Renal cortex interstitium (tissue), 11 donors: Measurements from ENCODE around the gene AIFM3. TPM values are rescaled to one million over a fixed set of nuclear protein-coding genes. Genes with fewer than 3 reads are reported as not detected.

ENCODE experiments used
- DNase-seq, 11 donors: peaks; one replicate each; pipeline ENCODE4 v3.0.0-alpha.2; 2013; ENCODE audit warnings: low read depth in 9 of 11, low spot score in 4 of 11; ENCODE audit errors: extremely low read depth in 1 of 11
- polyA plus RNA-seq, 3 donors: library from polyadenylated mRNA; unstranded; fragments of 120-200 nt; gene quantifications; one replicate each; pipeline ENCODE4 v1.2.1, GENCODE V29; 2013; ENCODE audit not compliant: insufficient read length in 3 of 3

Gene AIFM3
- polyA plus RNA-seq, 3 donors, result 0.47 to 1.5 (median 0.96) TPM

DNA sequence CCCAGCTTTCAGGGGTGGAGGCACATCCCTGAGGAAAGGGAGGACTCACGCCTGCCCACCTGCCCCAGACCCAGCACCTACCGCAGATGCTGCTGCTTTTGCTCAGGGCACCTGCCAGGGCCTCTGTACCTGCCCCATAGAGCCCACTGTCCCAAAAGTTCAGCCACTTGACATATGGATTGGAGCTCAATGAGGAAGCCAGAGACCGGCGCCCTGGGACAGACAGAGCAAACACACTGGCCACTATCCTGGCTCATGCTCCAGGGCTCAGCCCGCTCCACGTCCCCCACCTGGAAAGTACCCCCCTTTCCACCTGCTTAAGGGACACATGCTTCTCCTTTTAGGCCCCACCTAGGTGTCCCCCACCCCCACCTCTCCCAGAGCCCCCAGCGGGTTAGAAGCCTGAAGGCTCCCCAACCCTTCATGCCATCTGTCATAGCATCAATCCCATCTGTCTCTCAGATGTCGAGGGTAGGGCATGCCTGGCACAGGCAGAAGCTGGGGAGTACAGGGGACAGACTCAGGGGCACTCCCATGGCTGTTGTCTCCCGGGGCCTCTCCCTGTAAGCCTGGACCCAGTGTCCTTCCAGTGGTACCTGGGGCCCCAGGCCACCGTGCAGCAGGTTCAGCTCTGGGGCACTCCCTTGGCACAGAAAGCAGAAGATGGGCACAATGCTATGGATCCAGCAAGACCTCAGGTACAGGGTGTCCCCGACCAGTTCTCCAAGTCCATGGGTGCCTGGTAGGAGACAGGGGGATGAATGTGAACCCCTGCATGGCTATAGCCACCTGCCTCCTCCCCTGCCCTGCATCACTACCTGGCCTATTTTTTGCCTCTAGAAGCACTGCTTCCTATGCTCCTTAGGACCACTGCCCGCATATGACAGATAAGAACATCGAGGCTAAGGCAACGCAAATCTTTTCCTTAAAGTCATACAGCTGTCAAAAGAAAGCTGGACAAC lies 45.7 kb downstream of the AIFM3 start:
- no peak for DNase-seq

DNA sequence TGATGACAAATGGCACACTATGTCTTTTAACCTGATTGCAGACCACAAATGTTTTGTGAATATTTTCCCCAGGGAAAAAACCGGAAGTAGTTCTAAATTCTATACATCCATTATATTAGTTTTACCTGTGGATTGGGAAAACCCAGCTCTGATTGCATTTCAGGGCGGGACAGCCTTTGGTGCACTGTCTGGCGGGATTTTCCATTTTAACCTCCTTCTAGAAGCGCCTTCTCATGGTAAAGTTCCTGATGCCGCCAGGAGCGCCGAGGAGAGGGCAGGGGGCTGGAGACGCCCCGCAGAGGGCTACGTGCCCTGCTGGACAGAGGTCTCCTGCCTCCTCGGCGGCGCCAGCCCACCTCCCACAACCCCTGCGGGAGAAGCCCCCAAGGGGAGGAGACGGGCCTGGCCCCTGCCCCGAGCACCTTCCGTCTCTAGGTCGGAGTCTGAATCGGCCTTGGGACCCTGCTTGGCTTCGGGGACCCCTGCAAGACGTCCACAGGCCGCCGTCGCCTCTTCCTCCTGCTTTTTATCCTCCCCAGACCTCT lies 46.7 kb downstream of the AIFM3 start:
- DNase-seq, result no peak

- DNase-seq, result peak; percentile 80 to 94 (median 92)
These were observed 47.2 kb downstream of the AIFM3 start for GRCh38 chr22:21014202-21014725.

DNA sequence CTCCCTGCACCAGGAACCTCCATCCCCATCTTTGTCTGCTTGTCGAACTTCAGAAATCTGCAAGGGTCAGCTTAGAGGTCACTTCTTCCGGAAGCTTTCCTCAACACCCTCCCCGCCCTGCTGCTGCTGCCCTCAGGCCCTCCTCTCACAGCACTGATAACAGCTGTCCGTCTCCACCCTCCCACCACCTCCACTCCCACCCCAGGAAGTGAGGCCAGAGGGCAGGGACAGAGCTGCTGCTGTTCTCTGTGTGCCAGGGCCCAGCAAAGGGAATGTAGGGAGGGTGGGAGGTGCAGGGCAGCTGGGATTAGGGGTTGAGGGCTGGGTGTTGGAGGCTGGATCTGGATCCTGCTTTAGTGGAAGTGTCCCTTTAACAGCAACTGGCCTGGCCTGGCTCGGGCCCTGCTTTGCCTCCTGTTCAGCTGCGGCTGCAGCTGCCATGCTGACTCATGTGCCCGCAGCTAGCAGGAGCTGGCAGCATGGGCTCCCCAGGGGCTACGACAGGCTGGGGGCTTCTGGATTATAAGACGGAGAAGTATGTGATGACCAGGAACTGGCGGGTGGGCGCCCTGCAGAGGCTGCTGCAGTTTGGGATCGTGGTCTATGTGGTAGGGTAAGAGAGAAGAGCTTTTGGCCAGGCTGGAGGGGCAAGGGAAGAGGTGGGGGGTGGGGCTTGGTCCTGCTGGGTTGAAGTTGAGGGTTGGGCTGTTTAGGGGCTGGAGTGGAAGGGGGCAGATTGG lies 47.8 kb downstream of the AIFM3 start, which contains the start of gene P2RX6:
TSS of gene P2RX6 (plus strand) at position 440 of the 740 bp plus-strand sequence. CDS start at position 450, 10 bp downstream.
- peak in 2 of 11 donors; percentile 33 to 54 for DNase-seq

DNA sequence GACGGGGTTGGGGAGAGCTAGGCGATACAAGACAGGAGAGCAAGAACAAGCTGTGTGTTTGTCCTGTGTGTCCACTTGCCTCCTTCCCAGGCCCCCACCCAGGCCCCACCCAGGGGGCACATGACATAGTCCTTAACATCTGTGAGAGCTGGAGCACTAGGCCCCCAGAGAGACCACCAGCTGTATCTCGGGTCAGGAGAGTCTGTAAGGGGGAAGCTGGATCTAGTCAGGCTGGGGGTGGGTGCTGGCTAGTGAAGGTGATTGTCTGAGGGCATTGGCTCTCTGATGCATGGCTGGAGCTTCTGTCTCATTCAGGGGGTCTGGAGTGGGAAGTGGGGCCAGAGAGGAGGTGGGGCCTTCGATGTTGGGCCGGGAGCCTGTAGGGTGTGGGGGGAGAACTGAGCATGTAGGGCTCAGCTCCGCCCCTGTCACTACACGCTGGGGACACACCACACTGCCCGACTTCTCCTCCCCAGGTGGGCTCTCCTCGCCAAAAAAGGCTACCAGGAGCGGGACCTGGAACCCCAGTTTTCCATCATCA lies 48.5 kb downstream of the AIFM3 start:
- no peak for DNase-seq

GRCh38 chr22:21016644-21017420 lies 49.8 kb downstream of the AIFM3 start:
- DNase-seq, result no peak

- no peak for DNase-seq
These were observed 51.3 kb downstream of the AIFM3 start for GRCh38 chr22:21018314-21018713.

GRCh38 chr22:21020802-21021429 lies 53.9 kb downstream of the AIFM3 start:
- DNase-seq, result no peak

DNA sequence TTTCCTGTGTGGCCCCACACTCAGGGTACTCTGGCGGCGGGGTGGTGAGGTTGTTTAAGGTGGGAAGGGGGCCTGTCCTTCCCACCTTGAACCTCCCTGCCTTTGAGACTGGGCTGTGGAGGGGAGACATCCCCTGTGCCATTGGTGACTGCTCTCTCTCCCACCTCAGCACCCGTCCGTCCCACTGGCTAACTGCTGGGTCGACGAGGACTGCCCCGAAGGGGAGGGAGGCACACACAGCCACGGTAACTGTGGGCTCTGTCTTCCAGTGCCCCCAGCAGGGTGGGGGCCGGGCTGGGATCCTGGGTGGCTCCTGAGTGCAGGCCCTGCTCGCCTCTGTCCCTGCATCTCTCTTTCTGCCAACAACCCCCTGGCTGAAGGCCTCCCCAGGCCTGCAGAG lies 55.5 kb downstream of the AIFM3 start:
- DNase-seq, result no peak

DNA sequence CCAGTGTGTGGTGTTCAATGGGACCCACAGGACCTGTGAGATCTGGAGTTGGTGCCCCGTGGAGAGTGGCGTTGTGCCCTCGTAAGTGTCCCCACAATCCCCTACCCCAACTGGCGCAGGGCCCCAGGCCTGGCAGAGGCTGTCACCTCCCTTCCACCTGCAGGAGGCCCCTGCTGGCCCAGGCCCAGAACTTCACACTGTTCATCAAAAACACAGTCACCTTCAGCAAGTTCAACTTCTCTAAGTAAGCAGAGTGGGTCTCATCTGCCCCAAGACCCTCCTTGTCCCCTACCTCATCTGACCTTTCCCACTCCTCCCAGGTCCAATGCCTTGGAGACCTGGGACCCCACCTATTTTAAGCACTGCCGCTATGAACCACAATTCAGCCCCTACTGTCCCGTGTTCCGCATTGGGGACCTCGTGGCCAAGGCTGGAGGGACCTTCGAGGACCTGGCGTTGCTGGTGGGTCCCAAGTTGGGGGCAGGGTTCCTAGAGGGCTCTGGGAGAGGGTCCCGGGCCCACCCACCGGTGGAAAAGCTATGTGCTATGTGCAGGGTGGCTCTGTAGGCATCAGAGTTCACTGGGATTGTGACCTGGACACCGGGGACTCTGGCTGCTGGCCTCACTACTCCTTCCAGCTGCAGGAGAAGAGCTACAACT lies 56.0 kb downstream of the AIFM3 start:
- DNase-seq, result no peak

DNA sequence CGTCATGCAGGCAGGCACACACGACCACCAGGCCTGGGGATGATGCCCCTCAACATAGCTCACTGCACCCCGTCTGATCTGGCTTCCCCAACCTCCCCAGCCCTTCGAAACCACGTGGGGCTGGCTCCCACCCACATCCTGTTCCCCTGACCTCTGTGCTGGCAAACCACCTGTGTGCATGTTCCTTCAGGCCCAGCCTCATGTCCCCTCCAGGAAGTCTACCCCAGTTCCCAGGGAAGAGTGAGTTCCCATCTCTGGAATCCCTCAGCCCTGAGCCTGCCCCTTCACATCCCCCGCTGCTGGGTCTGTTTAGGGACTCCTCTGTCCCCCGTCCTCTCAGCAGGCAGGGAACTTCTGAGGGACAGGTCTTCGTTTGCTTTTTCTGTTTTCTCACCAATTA lies 58.2 kb downstream of the AIFM3 start:
- no peak for DNase-seq

DNA sequence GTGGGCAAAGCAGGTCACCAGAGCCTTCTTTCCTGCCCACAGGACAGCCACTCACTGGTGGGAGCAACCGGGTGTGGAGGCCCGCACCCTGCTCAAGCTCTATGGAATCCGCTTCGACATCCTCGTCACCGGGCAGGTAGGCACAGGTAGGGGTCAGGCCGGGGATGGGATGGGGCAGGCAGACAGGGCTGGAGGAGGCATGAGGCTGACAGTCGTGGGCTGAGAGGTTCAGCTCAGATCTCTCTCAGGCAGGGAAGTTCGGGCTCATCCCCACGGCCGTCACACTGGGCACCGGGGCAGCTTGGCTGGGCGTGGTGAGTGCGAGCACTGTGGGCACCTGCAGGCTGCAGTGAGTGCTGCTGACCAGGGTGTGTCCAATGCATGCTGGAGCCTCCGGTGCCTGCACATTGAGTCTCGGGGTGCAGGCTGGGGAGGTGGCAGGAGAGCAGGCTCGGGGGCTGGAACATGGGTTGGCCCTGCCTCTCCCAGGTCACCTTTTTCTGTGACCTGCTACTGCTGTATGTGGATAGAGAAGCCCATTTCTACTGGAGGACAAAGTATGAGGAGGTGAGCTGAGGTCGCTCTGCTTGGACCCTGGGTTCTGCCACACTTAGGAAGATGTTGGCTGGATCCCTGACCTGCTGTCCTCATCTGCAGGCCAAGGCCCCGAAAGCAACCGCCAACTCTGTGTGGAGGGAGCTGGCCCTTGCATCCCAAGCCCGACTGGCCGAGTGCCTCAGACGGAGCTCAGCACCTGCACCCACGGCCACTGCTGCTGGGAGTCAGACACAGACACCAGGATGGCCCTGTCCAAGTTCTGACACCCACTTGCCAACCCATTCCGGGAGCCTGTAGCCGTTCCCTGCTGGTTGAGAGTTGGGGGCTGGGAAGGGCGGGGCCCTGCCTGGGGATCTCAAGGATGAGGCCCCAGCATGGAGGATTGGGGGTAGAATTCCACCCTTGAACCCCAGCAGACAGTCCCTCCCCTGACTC lies 59.0 kb downstream of the AIFM3 start:
- DNase-seq, result no peak

DNA sequence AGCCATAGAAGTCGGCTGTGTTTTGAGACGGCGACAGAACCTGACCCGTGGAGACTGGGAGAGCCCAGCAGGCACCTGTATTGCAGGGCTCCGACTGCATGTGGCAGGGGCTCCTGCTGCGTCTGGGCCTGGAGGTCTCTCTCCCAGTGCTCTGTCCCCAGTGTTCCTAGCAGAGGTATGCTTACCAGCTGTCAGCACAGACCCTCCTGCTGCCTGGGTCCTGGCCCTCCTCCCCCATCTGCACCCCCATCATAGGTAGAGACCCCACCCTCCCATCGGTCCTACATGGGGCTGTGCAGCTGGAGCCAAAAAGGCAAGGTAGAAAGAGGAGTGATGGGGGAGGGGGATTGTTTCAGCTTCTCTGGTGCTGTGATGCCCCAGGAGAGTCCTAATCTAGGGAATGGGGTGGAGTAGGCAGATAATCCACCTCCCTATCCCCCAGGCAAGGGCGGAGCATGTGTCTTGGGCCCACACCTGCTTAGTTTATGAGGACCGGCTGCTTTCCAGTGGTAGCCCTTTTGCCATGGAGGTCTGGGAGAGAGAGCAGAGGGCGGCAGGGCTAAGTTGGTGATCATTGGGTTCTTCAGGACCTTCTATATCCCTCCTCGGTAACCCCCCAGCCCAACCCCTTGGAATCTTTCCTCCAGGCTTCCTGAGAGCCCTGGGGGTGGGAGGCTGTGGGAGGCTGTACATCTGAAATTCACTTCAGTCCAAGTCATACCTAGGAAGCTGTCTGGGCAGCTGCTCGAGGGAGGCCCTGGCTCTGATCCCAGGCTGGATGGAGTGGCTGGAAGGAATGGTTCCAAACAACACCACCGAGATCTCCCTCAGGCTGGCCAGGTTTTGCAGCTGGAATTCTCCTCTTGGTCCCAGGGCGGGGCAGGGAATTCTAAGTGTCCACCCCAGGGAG lies 60.0 kb downstream of the AIFM3 start:
- no peak for DNase-seq

- DNase-seq, result no peak
These were observed 61.5 kb downstream of the AIFM3 start for GRCh38 chr22:21028277-21029251.
